Measurements from ENCODE around the gene COX7A1. TPM values are rescaled to one million over a fixed set of nuclear protein-coding genes. Genes with fewer than 3 reads are reported as not detected.
"Not testable (repeated sequence)": the region's sequence is repeated elsewhere in the genome, so short reads cannot be mapped to it uniquely, and the experiment has no call there.

Gene COX7A1
- total RNA-seq, result 3,262 TPM
- long read RNA-seq, transcript COX7A1-204 (4 exons, 211 nt), result minor isoform, 13 of 2,345 reads
- long read RNA-seq, transcript COX7A1-201 (4 exons, 762 nt), result major isoform, 1,973 of 2,345 reads
- long read RNA-seq, transcript COX7A1-203 (3 exons, 464 nt), result minor isoform, 31 of 2,345 reads
- long read RNA-seq, partial matches to known transcripts, result 306 of 2,345 reads
- long read RNA-seq, other reads (novel, unspliced or antisense), result 20 of 2,345 reads

DNA sequence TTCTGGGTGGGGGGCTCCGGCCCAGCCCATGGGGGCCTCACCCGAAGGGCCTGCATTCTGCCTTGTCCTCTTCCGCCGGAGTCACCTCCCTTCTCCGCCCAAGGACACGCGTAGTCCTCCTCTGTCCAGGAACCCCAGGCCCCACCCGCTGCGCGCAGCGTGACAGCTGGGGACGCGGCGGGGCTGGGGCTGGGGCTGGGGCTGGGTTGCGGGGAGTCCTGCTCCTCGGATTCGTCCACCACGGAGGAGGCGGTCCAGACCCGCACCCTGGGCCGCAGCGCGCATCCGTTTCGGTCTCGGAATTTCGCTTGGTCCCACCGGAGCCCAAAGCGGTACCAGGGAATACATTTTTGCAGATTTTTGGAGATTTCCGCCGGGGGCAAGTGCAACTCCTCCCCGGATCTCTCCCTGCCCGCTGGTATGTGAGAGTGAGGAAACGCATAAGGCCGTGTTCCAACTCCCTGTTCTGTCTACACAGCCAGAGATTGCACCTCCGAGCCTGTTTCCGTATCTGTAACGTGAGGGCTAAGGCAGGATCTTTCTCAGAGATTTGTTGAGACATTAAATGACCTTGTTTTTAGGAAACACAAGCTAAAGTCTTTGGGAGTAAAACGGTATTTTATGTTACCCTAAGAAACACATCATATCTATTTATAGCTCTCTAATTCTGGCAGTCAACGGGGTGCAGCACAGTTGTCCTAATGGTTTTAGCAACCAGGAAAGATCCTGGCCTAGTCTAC, at the start of gene COX7A1:
Gene COX7A1 (minus strand): TSS at position 96 of the 740 bp plus-strand sequence. CDS start 40 bp downstream, at position 56.
- peak; percentile 92 for DNase-seq
- intact Hi-C loops (cut with micrococcal nuclease), result no loop called here
- ATAC-seq, result peak; percentile 91

DNA sequence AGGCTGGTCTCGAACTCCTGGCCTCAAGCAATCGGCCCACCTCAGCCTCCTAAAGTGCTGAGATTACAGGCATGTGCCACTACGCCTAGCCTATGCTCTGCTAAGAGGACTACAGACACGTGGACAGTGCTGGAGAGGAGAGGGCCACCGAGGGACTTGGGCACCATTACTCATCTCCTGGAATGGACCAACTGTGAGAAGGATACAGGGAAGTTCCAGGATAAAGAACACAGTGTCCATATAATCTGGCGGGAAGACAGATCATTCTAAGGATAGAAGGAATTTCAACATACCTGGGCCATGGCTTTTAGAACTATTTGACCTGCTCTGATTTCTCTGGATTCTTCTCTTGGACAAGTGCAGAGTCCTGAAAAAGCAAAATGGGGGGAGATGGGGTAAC, 49.4 kb upstream of the COX7A1 start:
- DNase-seq, result no peak
- no peak for ATAC-seq
- intact Hi-C loops (cut with micrococcal nuclease), result no loop called here

DNA sequence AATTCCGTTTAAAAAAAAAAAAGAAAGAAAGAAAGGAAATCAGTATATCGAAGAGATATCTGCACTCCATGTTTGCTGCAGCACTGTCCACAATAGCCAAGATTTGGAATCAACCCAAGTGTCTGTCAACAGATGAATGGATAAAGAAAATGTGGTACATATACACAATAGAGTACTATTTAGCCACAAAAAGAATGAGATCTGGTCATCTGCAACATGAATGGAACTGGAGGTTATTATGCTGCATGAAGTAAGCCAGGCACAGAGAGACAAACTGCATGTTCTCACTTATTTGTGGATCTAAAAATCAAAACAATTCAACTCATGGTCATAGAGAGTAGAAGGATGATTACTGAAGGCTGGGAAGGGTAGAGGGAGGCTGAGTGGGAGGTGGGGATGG, 45.9 kb upstream of the COX7A1 start:
- DNase-seq (no peak), ATAC-seq (no peak)
- intact Hi-C loops (cut with micrococcal nuclease), result no loop called here

DNA sequence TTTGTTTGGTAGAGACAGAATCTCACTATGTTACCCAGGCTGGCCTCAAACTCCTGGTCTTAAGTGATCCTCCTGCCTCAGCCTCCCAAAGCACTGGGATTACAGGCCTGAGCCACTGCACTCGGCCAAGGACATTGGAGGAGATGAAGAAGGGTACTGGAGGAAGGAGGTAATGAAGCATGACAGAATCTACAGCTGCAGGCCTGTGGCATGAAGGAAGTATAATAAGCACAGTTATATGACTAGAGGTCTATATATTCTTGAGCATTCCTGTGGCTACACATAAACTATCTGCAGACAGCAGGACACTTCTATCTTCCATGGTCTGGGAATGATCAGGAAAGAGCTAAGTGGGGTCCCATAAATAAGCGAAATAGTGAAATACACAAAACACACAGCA, 44.0 kb upstream of the COX7A1 start:
- no peak for DNase-seq
- intact Hi-C loops (cut with micrococcal nuclease), result no loop called here
- no peak for ATAC-seq

DNA sequence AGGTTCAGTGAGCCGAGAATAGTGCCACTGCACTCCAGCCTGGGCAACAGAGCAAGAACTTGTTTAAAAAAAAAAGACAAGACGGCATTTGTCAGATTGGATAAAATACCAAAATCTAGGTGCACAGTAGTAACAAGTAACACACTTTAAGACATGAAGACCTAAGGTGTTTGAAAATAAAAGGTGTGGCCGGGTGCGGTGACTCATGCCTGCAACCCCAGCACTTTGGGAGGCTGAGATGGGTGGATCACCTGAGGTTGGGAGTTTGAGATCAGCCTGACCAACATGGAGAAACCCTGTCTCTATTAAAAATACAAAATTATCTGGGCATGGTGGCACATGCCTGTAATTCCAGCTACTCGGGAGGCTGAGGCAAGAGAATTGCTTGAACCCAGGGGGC, 34.5 kb upstream of the COX7A1 start:
- DNase-seq; intact Hi-C loops (cut with micrococcal nuclease); ATAC-seq: not testable (repeated sequence)

DNA sequence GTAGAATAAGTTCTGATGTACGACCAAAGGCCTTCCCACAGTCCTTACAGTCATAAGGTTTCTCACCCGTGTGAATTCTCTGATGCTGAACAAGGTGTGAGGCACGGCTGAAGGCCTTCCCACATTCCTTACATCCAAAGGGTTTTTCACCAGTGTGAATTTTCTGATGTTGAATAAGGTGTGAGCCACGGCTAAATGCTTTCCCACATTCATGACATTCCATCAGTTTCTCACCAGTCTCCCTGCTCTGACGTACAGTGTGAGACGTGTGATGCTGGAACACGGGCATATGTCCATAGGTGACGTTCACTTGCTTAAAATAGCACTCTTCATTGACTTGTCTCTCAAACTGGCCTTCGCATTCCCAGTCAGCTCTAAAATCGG, 31.0 kb upstream of the COX7A1 start:
- DNase-seq (no peak), ATAC-seq (peak; percentile 93)
- intact Hi-C loops (cut with micrococcal nuclease), result no loop called here

DNA sequence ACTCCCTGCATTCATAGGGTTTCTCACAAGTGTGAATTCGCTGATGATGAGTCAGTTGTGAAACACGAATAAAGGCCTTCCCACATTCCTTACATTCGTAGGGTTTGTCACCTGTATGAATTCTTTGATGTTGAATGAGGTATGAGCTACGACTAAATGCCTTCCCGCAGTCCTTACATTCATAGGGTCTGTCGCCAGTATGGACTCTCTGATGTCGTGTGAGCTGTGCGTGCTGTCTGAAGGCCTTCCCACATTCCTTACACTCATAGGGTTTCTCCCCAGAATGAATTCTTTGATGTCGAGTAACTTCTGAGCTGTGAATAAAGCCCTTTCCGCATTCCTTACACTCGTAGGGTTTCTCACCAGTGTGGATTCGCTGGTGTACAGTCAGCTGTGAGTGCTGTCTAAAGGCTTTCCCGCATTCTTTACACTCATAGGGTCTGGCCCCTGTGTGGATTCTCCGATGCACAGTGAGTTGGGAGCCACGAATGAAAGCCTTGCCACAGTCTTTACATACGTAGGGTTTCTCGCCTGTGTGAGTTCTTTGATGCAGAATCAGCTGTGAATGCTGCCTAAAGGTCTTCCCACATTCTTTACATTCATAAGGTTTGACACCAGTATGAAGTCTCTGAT, 30.5 kb upstream of the COX7A1 start:
- intact Hi-C loops (cut with micrococcal nuclease), result no loop called here
- DNase-seq (no peak), ATAC-seq (peak; percentile 13)

DNA sequence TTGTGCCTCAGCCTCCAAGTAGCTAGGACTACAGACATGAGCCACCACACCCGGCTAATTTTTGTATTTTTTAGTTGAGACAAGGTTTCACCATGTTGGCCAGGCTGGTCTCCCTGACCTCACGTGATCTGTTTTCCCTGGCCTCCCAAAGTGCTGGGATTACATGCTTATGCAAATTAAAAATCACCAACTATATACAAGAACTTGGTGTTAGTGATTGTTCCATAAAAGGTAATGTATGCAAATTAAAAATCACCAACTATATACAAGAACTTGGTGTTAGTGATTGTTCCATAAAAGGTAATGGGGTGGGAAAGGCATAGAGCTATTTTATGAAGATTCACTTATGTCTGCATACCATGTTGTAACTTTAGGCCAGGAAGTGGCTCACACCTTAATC, 26.8 kb upstream of the COX7A1 start:
- intact Hi-C loops (cut with micrococcal nuclease); DNase-seq; ATAC-seq: not testable (repeated sequence)

DNA sequence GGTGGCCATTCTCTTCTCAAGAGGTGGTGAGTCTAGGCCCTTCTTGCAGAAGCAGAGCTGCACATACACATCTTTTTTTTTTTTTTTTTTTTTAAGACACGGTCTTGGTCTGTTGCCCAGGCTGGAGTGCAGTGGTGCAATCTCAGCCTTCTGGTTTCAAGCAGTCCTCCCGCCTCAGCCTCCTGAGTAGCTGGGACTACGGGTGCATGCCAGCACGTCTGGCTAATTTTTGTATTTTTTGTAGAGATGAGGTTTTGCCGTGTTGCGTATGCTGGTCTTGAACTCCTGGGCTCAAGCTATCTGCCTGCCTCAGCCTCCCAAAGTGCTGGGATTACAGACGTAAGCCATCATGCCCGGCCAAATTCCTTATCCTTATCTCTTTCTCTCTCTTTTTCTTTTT, 21.6 kb upstream of the COX7A1 start:
- not testable (repeated sequence) for ATAC-seq, DNase-seq
- intact Hi-C loops (cut with micrococcal nuclease), result loop anchor here (5.0 kb wide), 1 partner anchor 47 kb away; no protein-coding TSS in a partner anchor

DNA sequence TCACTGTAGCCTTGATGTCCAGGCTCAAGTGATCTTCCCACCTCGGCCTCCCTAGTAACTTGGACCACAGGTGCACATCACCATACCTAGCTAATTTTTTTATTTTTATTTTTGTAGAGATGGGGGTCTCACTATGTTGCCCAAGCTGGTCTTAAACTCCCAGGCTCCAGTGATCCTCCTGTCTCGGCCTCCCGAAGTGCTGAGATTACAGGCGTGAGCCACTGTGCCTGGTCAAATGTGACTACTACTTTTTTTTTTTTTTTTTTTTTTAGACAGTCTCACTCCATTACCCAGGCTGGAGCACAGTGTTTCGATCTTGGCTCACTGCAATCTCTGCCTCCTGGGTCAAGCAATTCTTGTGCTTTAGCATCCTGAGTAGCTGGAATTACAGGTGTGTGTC, 20.6 kb upstream of the COX7A1 start:
- ATAC-seq, result no peak
- intact Hi-C loops (cut with micrococcal nuclease), result loop anchor here (5.0 kb wide), 1 partner anchor 46 kb away; no protein-coding TSS in a partner anchor
- no peak for DNase-seq

DNA sequence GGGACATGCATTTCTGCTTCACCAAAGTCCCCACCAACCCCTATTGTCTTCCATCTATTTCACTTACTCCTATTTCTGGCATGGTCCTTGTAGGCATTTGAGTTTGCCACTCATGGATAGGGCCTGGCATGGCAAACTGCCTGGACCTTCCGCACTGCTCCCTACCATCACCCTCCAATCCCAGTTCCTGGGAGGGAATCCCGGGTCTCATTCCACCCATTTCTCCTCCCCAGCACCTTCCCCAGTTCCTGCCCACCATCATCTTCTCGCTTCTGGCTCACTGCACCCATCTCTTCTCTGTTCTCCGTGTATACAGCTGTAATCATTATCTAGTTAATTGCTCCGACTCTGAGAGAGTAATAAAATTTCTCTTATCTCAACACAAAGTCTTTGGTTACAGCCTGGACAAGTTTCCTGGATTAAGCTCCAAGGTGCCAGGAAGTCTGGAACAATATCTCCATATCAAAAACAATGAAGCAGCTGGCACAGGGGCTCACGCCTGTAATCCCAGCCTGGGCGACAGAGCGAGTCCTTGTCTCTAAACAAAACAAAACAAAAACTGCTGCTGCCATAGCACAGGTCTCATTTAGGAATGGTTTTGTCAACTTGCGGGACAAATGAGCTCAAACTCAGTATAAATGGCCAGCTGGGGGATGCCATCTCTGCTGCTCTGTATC, 17.0 kb upstream of the COX7A1 start:
- intact Hi-C loops (cut with micrococcal nuclease), result no loop called here
- DNase-seq (peak; percentile 44), ATAC-seq (peak; percentile 63)

DNA sequence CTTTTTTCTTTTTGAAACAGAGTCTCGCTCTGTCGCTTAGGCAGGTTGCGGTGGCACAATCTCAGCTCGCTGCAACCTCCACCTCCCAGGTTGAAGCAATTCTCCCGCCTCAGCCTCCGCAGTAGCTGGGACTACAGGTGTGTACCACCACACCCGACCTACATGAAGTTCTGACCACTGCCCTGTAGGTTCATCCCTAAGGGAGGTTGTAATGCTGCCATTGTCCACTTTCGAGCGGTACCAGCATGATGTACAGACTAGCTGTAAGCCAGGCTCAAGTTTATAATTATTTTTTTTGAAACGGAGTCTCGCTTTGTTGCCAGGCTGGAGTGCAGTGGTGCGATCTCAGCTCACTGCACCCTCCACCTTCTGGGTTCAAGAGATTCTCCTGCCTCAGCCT, 11.6 kb upstream of the COX7A1 start:
- ATAC-seq, result no peak
- no peak for DNase-seq
- intact Hi-C loops (cut with micrococcal nuclease), result no loop called here

DNA sequence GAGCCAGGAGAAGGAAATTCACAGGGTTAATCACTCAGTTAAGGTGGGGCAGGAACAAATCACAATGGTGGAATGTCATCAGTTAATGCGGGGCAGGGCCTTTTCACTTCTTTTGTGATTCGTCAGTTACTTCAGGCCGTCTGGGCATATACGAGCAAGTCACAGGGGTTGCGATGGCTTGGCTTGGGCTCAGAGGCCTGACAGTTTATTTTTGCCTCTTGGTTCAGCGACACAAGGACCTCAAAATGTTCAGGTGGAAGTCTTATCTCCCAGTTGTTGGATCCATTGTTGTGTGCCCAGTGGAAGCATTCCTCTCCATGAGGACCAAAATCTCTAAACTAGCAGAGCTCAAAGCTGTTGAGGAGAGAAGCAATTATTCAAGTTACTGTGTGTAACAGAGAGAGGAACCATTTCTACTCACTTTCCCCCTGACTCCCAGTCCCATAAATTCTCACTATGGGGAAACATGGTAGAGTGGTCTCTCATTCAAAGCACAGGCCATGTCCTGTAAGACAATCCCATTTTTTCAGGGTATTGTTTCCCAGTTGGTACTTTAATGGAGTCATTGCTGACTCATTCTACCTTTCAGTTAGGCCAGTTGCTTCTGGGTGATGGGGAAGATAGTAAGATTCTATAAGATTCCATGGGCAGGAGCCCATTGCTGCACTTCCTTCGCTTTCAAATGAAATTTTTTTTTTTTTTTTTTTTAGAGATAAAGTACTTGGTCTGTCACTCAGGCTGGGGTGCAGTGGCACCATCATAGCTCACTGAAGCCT, 8.8 kb upstream of the COX7A1 start:
- DNase-seq (no peak), ATAC-seq (peak; percentile 76)
- intact Hi-C loops (cut with micrococcal nuclease), result no loop called here

DNA sequence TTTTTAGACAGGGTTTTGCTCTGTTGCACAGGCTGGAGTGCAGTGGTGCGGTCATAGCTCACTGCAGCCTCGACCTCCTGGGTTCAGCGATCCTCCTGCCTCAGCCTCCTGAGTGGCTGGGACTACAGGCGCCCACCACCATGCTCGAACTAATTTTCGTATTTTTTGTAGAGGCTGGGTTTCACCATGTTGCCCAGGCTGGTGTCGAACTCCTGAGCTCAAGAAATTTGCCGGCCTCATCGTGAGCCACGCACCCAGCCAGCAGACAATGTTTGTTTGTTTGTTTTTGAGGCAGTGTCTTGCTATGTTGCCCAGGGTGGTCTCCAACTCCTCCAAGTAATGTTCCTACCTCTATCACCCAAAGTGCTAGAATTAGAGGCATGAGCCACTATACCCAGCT, 879 bp upstream of the COX7A1 start:
- no peak for ATAC-seq
- intact Hi-C loops (cut with micrococcal nuclease), result no loop called here
- DNase-seq, result no peak

DNA sequence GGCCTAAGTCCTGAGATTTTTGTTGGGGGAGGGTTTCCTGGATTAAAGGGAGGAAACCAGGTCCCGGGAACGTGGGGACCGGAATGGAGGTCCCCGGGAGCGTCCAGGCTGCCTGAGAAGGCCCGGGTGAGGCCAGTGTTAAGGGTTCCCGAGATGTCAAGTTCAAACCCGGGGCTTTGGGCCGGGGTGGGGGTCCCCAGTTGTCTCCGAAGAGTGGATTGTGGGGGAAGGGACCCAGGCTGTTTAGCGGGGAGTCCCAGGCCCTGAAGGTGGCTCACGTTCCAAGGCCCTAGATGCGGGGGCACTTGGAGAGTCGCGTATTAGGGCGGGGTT, 262 bp downstream of the COX7A1 start:
- intact Hi-C loops (cut with micrococcal nuclease), result no loop called here
- DNase-seq (no peak), ATAC-seq (no peak)

DNA sequence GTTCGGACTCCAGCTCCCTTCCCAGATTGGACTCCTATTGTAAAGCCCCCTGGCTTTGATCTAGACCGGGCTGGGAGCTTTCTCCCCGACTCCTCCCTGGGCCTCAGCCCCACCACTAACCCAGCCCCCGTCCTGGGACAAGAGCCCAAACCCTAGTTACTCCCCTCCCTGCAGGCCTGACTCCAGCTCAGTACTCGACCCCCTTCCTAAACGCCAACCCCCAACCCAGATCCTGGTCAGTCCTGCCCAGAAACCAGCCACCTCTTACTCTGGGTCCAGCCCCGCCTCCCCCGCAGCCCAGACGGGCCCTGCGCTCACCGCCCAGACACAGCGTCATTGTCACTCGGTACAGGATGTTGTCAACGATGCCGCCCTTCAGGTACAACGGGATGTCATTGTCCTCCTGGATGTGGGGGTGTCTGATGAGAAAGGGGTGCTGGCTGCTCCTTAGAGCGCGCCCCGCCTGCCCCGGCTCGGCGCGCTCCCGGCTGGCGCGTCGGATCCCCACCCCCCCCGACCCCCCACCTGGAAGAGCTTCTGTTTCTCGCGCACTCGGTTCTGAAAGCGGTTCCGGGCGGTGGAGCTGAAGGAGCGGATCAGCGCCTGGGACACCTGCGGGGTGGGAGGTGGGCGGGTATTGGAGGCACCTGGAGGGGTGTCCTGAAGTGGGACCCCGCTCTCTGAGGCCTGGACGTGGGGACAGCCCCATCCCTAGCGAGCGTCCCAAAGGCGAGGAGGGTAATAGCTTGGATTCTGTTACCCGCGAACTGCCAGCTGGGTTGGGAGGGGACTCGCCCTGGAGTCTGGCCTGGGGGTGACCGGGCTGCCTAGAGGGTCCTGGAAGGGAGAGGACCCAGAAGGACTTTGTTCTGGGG, 866 bp downstream of the COX7A1 start:
- intact Hi-C loops (cut with micrococcal nuclease), result no loop called here
- peak; percentile 67 for ATAC-seq
- peak; percentile 78 for DNase-seq

DNA sequence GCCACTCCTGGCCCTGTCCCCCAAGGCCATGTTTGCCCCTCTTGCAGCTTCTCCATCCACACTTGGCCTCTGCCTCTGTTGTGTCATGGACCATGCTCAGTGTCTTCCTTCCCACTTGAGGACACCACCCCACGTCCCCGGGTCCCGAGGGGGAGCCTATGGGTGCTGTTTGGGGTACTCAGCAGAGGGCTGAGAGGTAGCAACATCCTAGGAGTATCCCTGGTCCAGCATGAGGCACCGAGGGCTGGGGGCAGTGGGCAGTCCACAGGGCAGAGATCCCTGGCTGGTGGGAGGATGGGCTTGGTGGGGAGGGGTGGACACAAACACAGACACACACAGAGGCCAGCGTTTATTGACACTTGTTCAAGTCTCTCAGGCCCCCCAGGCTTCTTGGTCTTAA, 1.7 kb downstream of the COX7A1 start:
- intact Hi-C loops (cut with micrococcal nuclease), result no loop called here
- ATAC-seq (peak; percentile 0), DNase-seq (no peak)

DNA sequence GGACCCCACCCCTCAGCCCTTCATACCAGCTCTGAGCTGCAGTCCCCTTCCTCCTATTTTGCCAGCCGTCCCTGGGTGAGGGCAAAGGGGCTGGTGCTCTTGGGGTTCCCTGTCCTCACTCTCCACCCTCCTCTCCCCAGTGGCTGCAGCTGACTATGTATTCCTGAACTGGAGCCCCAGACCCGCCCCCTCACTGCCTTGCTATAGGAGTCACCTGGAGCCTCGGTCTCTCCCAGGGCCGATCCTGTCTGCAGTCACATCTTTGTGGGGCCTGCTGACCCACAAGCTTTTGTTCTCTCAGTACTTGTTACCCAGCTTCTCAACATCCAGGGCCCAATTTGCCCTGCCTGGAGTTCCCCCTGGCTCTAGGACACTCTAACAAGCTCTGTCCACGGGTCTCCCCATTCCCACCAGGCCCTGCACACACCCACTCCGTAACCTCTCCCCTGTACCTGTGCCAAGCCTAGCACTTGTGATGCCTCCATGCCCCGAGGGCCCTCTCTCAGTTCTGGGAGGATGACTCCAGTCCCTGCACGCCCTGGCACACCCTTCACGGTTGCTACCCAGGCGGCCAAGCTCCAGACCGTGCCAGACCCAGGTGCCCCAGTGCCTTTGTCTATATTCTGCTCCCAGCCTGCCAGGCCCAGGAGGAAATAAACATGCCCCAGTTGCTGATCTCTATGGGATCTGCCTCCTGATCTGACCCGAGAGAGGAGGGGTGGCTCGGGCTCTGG, 2.4 kb downstream of the COX7A1 start:
- ATAC-seq (peak; percentile 9), DNase-seq (peak; percentile 53)
- intact Hi-C loops (cut with micrococcal nuclease), result no loop called here

Measured in left ventricle myocardium superior (tissue), 1 donor.